ENCODE data around the gene SMR3A. TPM values are rescaled to one million over a fixed set of nuclear protein-coding genes. Genes with fewer than 3 reads are reported as not detected.

The SMR3A gene
- not detected in 2 replicates for total RNA-seq

GRCh38 chr4:70360460-70360859 is at the start of gene SMR3A:
SMR3A (plus strand) TSS chr4:70360760; CDS start chr4:70362116, 1,356 bp downstream.
- no peak for DNase-seq (ENCODE audit: low read depth in 2 of 2)

- DNase-seq (ENCODE audit: low read depth in 2 of 2), result no peak
Observed at GRCh38 chr4:70313736-70314135, 46.8 kb upstream of the SMR3A start.

GRCh38 chr4:70315928-70316327 is 44.6 kb upstream of the SMR3A start:
- no peak for DNase-seq (ENCODE audit: low read depth in 2 of 2)

GRCh38 chr4:70326052-70326451 is 34.5 kb upstream of the SMR3A start:
- DNase-seq (ENCODE audit: low read depth in 2 of 2), result no peak

- no peak for DNase-seq (ENCODE audit: low read depth in 2 of 2)
Observed at GRCh38 chr4:70334681-70335080, 25.9 kb upstream of the SMR3A start, which contains the start of gene CABS1. CABS1 (plus strand) TSS chr4:70334981; CDS start chr4:70335040, 59 bp downstream.

GRCh38 chr4:70336043-70336442 is 24.5 kb upstream of the SMR3A start:
- DNase-seq (ENCODE audit: low read depth in 2 of 2), result no peak

GRCh38 chr4:70337886-70338420 is 22.6 kb upstream of the SMR3A start:
- no peak for DNase-seq (ENCODE audit: low read depth in 2 of 2)

- no peak for DNase-seq (ENCODE audit: low read depth in 2 of 2)
Observed at GRCh38 chr4:70356185-70356584, 4.4 kb upstream of the SMR3A start.

GRCh38 chr4:70359115-70359661 is 1.4 kb upstream of the SMR3A start:
- DNase-seq (ENCODE audit: low read depth in 2 of 2), result no peak

GRCh38 chr4:70364002-70364401 is 3.4 kb downstream of the SMR3A start:
- DNase-seq (ENCODE audit: low read depth in 2 of 2), result no peak

GRCh38 chr4:70365479-70365878 is 4.9 kb downstream of the SMR3A start:
- no peak for DNase-seq (ENCODE audit: low read depth in 2 of 2)

GRCh38 chr4:70367813-70368212 is 7.3 kb downstream of the SMR3A start:
- no peak for DNase-seq (ENCODE audit: low read depth in 2 of 2)

GRCh38 chr4:70371987-70372386 is 11.4 kb downstream of the SMR3A start:
- DNase-seq (ENCODE audit: low read depth in 2 of 2), result no peak

- DNase-seq (ENCODE audit: low read depth in 2 of 2), result no peak
Observed at GRCh38 chr4:70372760-70373159, 12.2 kb downstream of the SMR3A start.

GRCh38 chr4:70380578-70380977 is 20.0 kb downstream of the SMR3A start:
- no peak for DNase-seq (ENCODE audit: low read depth in 2 of 2)

- DNase-seq (ENCODE audit: low read depth in 2 of 2), result peak; percentile 1 to 64
Observed at GRCh38 chr4:70382691-70383181, 22.2 kb downstream of the SMR3A start, which contains the start of gene SMR3B. SMR3B (plus strand) TSS chr4:70383131; CDS start chr4:70384511, 1,380 bp downstream.

- no peak for DNase-seq (ENCODE audit: low read depth in 2 of 2)
Observed at GRCh38 chr4:70392057-70392776, 31.7 kb downstream of the SMR3A start.

GRCh38 chr4:70397580-70397979 is 37.0 kb downstream of the SMR3A start, which contains the start of gene OPRPN:
OPRPN (plus strand) TSS chr4:70397940; CDS start chr4:70399286, 1,346 bp downstream.
- no peak for DNase-seq (ENCODE audit: low read depth in 2 of 2)

- DNase-seq (ENCODE audit: low read depth in 2 of 2), result no peak
Observed at GRCh38 chr4:70399319-70399718, 38.8 kb downstream of the SMR3A start.

GRCh38 chr4:70402762-70403161 is 42.2 kb downstream of the SMR3A start:
- DNase-seq (ENCODE audit: low read depth in 2 of 2), result no peak

- no peak for DNase-seq (ENCODE audit: low read depth in 2 of 2)
Observed at GRCh38 chr4:70405765-70406164, 45.2 kb downstream of the SMR3A start.

Data from lung microvascular endothelial cell (primary cell).